ENCODE results near the gene MRPL14. TPM values are rescaled to one million over a fixed set of nuclear protein-coding genes. Genes with fewer than 3 reads are reported as not detected.

MRPL14 gene
- total and polyA plus RNA-seq, 2 of the 8 experiments (the other 6 are each of a cell fraction or from before 2014, with no cell fraction given), result 82.0 to 97.1 TPM

DNA sequence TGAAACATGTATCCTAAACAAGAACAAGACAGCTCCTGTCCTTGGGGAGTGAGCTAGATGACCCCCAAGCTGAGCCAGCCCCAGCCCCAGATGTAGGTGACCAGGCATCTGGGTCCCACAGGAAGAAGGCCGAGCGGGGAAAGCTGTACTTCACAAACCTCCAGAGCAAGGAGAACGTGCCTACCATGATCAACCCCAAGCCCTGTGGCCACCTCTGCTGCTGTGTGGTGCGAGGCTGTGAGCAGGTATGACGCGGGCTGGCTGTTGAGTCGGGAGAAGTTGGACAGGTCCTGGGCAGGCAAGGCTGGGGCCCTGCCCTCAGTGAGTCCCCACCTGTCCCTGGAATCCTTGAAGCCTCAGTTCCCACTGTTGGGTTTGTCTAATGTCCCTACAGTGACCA is 20.0 kb upstream of the MRPL14 start (continued):
- TF ChIP-seq TAF7 (optimal IDR thresholded peaks at IDR 0.05; ENCODE audit: borderline replicate concordance, low read depth, low read length) (no peak), BCL11A (IDR thresholded peaks at IDR 0.05; ENCODE audit: low read depth in 2 of 2, low read length in 2 of 2) (no peak), KDM5A (IDR thresholded peaks at IDR 0.05; ENCODE audit: low read length) (no peak), POU5F1 (IDR thresholded peaks at IDR 0.05; ENCODE audit: low read depth, low read length) (no peak), HDAC6 (IDR thresholded peaks at IDR 0.05; ENCODE audit: low read depth, low read length) (no peak), ZNF274 (IDR thresholded peaks at IDR 0.05; ENCODE audit: borderline replicate concordance, extremely low read depth, low read length) (no peak), SRF (IDR thresholded peaks at IDR 0.05; ENCODE audit: low read depth, low read length) (no peak)
- TF ChIP-seq, protein P1, sequence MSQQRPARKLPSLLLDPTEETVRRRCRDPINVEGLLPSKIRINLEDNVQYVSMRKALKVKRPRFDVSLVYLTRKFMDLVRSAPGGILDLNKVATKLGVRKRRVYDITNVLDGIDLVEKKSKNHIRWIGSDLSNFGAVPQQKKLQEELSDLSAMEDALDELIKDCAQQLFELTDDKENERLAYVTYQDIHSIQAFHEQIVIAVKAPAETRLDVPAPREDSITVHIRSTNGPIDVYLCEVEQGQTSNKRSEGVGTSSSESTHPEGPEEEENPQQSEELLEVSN (IDR thresholded peaks at IDR 0.05), result no peak
